HepG2 (cell line): ENCODE data around the gene TMEM86B. TPM values are rescaled to one million over a fixed set of nuclear protein-coding genes. Genes with fewer than 3 reads are reported as not detected.

ENCODE experiments used
- ASH2L ChIP-seq: fragments of 300-600, 200-600 bp; sonication (generic); IDR thresholded peaks from 2 replicates; pipeline ENCODE4 v1.7.0; 2017; ENCODE audit warnings: low read depth, mild to moderate bottlenecking, moderate library complexity, mixed read lengths, low read length; ENCODE audit not compliant: insufficient read length
- CBX1 ChIP-seq: IDR thresholded peaks from one replicate; pipeline ENCODE4 v1.6.1; 2016; ENCODE audit warnings: antibody characterized with exemption, low read depth
- EP300 ChIP-seq, 3 experiments: sonication (generic) in 1 of 3; formaldehyde crosslinking in 1 of 3; IDR thresholded peaks; 2 replicates each; pipeline versions ENCODE4 v1.5.1 to v1.6.1; 2011 to 2020; ENCODE audit warnings: low read depth in 2 of 3, low read length in 2 of 3, borderline replicate concordance in 1 of 3, improper control_type of control experiment in 1 of 3, mild to moderate bottlenecking in 1 of 3, missing genetic modification reagents in 1 of 3, moderate library complexity in 1 of 3
- FOSL2 ChIP-seq: sonication (generic); formaldehyde crosslinking; IDR thresholded peaks from 2 replicates; pipeline ENCODE4 v1.4.0; 2020; ENCODE audit warnings: missing genetic modification reagents
- HES4 ChIP-seq: sonication (generic); formaldehyde crosslinking; IDR thresholded peaks from 2 replicates; pipeline ENCODE4 v1.9.0; 2021; ENCODE audit warnings: mild to moderate bottlenecking, missing genetic modification reagents, borderline replicate concordance
- IKZF5 ChIP-seq: IDR thresholded peaks from 2 replicates; pipeline ENCODE4 v1.6.1; 2018; ENCODE audit warnings: missing genetic modification reagents, mild to moderate bottlenecking, missing compliant biosample characterization
- PHF8 ChIP-seq: sonication (generic); formaldehyde crosslinking; IDR thresholded peaks from 2 replicates; pipeline ENCODE4 v1.5.0; 2020; ENCODE audit warnings: missing genetic modification reagents
- ZKSCAN5 ChIP-seq: sonication (generic); formaldehyde crosslinking; IDR thresholded peaks from 2 replicates; pipeline ENCODE4 v1.5.1; 2020; ENCODE audit warnings: mild to moderate bottlenecking, missing genetic modification reagents
- ZMAT3 ChIP-seq: sonication (generic); formaldehyde crosslinking; conservative IDR thresholded peaks from 2 replicates; pipeline ENCODE4 v1.7.0; 2021; ENCODE audit warnings: missing genetic modification reagents
- ZNF17 ChIP-seq: sonication (generic); formaldehyde crosslinking; IDR thresholded peaks from 2 replicates; pipeline ENCODE4 v1.5.0; 2020; ENCODE audit warnings: mild to moderate bottlenecking, missing genetic modification reagents
- ZNF407 ChIP-seq: sonication (generic); formaldehyde crosslinking; IDR thresholded peaks from one replicate; pipeline ENCODE4 v1.5.1; 2020; ENCODE audit warnings: mild to moderate bottlenecking, missing genetic modification reagents; ENCODE audit errors: not compliant biosample characterization
- ZNF496 ChIP-seq: sonication (generic); formaldehyde crosslinking; IDR thresholded peaks from 2 replicates; pipeline ENCODE4 v1.8.1; 2023; ENCODE audit warnings: mild to moderate bottlenecking, moderate library complexity, missing genetic modification reagents; ENCODE audit not compliant: insufficient replicate concordance
- ZNF543 ChIP-seq: sonication (generic); formaldehyde crosslinking; IDR thresholded peaks from 2 replicates; pipeline ENCODE4 v1.4.0; 2020; ENCODE audit warnings: mild to moderate bottlenecking, missing genetic modification reagents
- ZNF672 ChIP-seq: sonication (generic); formaldehyde crosslinking; IDR thresholded peaks from 2 replicates; pipeline ENCODE4 v1.8.1; 2022; ENCODE audit warnings: missing genetic modification reagents
- ZNF746 ChIP-seq: sonication (generic); formaldehyde crosslinking; IDR thresholded peaks from 2 replicates; pipeline ENCODE4 v1.8.0; 2022; ENCODE audit warnings: mild to moderate bottlenecking, missing genetic modification reagents
- ZNF766 ChIP-seq: sonication (generic); formaldehyde crosslinking; IDR thresholded peaks from 2 replicates; pipeline ENCODE4 v1.5.0; 2020; ENCODE audit warnings: missing genetic modification reagents, borderline replicate concordance
- ZNF850 ChIP-seq: sonication (generic); formaldehyde crosslinking; conservative IDR thresholded peaks from 2 replicates; pipeline ENCODE4 v1.9.0; 2021; ENCODE audit warnings: mild to moderate bottlenecking, missing genetic modification reagents
- polyA plus RNA-seq, 8 experiments: library from polyadenylated mRNA; depleted of rRNA in 3 of 8; stranded (reverse) in 7 of 8; unstranded in 1 of 8; fragments of >200 nt; fragmentation: Illumina TruSeq in 4 of 8; extraction: Trizol in 4 of 8; gene quantifications; 2 replicates each; pipeline versions ENCODE4 v1.2.1 to v1.2.3, GENCODE V29; 2011 to 2016; ENCODE audit warnings: low read depth in 4 of 8, missing spikeins in 1 of 8, mixed read lengths in 1 of 8; ENCODE audit not compliant: insufficient read depth in 1 of 8
- total RNA-seq, 5 experiments: library from RNA; depleted of rRNA; stranded (reverse); fragments of >200 nt; fragmentation: Illumina TruSeq; extraction: Trizol; gene quantifications; 2 replicates each; pipeline ENCODE4 v1.2.3, GENCODE V29; 2016; ENCODE audit warnings: low read depth in 1 of 5
- TF ChIP-seq, protein P1 (sequence below): IDR thresholded peaks from 2 replicates; pipeline ENCODE4 v1.6.1; 2018; ENCODE audit warnings: missing genetic modification reagents

Gene TMEM86B
- total and polyA plus RNA-seq, 2 of the 13 experiments (the other 11 are each of a cell fraction or from before 2014, with no cell fraction given) = 7.7 to 9.6 TPM

DNA sequence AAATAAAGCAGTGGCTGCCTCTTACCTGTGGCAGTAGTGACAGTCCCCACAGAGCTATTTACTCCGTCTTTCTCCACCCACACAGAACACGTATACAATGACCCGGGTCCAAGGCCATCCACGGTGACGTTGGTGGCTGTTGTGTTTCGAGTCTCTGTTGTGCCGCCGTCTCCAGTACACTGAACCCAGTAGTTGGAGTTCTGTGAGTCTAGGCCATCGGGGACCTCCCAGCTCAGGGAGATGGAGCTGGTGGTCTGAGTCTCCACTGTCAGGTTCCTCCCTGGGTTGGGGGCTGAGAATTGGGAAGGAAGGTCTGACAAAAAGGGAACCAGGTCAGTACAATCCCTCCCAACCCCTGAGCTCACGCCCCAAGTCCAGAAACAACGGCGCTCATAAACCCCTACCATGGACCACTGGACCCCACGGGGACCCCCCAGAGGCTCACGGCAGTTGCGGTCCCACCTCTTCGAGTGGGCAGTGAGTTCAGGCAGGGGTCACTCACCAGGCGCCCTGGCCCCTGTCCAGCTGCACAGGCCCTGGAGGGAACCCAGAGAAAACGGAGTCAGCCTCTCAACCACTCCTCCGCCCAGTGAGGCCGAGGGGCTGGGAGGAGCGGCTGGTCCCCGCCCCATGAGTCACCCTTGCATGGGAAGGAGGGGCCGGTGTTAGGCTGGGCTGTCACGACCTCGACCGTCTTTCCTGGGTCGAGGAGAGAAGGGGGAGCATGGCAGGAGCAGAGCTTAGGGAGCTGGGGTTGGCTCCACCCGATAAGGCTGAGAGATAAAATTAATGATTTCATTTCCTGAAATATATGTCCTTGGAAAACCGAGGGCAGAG, 21.7 kb downstream of the TMEM86B start (continued):
- no peak for TF ChIP-seq CBX1
- no peak for TF ChIP-seq ZNF850 (CRISPR knock-in tag)
- peak in 1 of 2 experiments; percentile 61; a peak in 2 of 4 replicates for TF ChIP-seq EP300 (IDR thresholded peaks at IDR 0.05; ENCODE audit: low read depth in 2 of 2, low read length in 2 of 2)
- peak; percentile 53 for TF ChIP-seq EP300 (CRISPR knock-in tag; IDR thresholded peaks at IDR 0.05; ENCODE audit: borderline replicate concordance)
- no peak for TF ChIP-seq ZNF746 (CRISPR knock-in tag)
- no peak for TF ChIP-seq ZNF766
- TF ChIP-seq, protein P1, sequence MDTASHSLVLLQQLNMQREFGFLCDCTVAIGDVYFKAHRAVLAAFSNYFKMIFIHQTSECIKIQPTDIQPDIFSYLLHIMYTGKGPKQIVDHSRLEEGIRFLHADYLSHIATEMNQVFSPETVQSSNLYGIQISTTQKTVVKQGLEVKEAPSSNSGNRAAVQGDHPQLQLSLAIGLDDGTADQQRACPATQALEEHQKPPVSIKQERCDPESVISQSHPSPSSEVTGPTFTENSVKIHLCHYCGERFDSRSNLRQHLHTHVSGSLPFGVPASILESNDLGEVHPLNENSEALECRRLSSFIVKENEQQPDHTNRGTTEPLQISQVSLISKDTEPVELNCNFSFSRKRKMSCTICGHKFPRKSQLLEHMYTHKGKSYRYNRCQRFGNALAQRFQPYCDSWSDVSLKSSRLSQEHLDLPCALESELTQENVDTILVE = peak; percentile 69; the same call in 1 of the 2 replicates
- peak; percentile 99 for TF ChIP-seq FOSL2 (CRISPR knock-in tag)
- TF ChIP-seq IKZF5 = peak; percentile 65; the same call in 1 of the 2 replicates
- peak; percentile 70; the same call in 1 of the 2 replicates for TF ChIP-seq PHF8 (CRISPR knock-in tag)
- no peak for TF ChIP-seq ZNF17 (CRISPR knock-in tag)
- no peak for TF ChIP-seq ZNF672 (CRISPR knock-in tag)
- TF ChIP-seq ASH2L = peak; percentile 59
- peak; percentile 42; the same call in 1 of the 2 replicates for TF ChIP-seq ZMAT3
- peak; percentile 86 for TF ChIP-seq ZNF407 (CRISPR knock-in tag)
- 0 out of 2 replicates have a peak, but pooled peaks have one; percentile 40 for TF ChIP-seq HES4
- TF ChIP-seq ZKSCAN5 (CRISPR knock-in tag) = no peak
- TF ChIP-seq ZNF543 (CRISPR knock-in tag) = no peak; the same call in none of the 2 replicates
- TF ChIP-seq ZNF496 (CRISPR knock-in tag) = no peak
